Dedifferentiated amniotic fluid mesenchymal stem cell (primary cell): ENCODE measurements around the gene NEGR1.

Experiments
- DNase-seq: peaks from one replicate; pipeline ENCODE4 v3.0.0-alpha.2; 2016; ENCODE audit errors: extremely low spot score

The NEGR1 gene

GRCh38 chr1:72119491-72119890, 162.8 kb downstream of the NEGR1 start:
- no peak for DNase-seq

- no peak for DNase-seq
Observed at GRCh38 chr1:72117621-72118020, 164.7 kb downstream of the NEGR1 start.

DNA sequence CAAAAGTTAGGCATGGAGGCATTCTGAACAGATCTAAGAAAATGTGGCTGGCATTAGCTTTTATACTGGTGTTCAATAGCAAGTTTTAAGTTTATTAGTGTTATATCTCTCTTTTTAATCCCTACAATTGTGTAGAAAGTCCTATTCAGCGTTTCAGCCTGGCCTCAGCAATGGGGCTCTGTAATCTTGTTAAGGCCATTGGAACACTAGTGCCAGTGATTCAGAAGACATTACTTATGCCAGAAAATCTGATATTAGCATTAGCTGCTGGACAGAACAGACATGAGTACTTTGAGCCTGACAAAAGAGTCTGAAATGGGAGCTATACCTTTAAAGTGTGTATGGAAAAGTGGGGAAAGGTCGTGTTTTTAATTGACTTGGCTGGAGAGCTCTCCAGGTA, 167.0 kb downstream of the NEGR1 start:
- no peak for DNase-seq

GRCh38 chr1:72111662-72112061, 170.7 kb downstream of the NEGR1 start:
- DNase-seq, result no peak

GRCh38 chr1:72109916-72110315, 172.4 kb downstream of the NEGR1 start:
- DNase-seq, result no peak

- DNase-seq, result no peak
Observed at GRCh38 chr1:72105201-72105600, 177.1 kb downstream of the NEGR1 start.

DNA sequence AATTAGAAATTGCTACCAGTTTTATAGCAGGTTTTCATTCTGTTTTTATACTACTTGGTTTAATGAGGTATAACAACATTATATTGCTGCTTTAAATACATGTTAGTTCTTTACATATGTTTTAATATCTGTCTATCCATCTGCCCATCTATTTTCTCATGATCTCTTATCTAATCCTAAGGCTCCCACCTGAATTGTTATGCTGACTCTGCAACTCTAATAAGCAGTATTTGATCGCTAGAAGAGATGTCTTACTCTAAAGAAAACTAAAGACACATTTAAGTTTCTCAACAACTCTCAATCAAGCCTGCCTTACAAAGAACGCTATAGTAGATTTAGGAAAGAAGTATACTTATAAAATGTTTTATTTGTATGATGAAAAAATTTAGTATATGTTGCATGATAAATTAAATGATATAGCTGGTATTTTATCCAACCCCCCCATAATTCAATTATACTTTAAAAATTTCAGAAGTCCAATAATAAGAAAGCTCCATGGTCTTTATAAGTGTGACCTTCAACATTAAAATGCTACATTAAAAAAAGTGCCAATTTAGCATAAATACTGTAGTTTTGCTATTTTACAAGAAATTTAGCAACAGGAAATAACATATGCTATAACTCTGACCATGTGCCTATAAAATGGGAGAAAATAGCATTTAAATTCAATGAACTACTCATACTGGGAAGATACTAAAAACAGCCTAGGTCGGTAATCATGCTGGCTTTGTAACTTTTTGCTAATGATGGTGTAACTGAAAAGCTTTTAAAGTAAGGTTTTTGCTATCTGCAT, 180.3 kb downstream of the NEGR1 start:
- DNase-seq, result no peak

DNA sequence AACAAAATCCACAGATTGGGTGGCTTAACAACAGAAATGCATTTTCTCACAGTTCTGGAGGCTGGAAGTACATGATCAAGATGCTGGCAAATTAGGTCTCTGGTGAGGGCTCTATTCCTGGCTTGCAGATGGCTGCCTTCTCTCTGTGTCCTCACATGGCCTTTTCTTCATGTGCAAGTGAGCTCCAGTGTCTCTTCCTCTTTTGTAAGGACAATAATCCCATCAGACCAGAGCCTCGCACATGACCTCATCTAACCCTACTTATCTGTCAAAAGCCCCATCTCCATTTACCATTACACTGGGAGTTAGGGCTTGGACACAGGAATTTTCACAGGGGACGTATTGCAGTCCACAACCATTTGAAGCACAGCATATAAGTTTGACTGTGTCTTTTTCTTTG, 181.6 kb downstream of the NEGR1 start:
- no peak for DNase-seq

DNA sequence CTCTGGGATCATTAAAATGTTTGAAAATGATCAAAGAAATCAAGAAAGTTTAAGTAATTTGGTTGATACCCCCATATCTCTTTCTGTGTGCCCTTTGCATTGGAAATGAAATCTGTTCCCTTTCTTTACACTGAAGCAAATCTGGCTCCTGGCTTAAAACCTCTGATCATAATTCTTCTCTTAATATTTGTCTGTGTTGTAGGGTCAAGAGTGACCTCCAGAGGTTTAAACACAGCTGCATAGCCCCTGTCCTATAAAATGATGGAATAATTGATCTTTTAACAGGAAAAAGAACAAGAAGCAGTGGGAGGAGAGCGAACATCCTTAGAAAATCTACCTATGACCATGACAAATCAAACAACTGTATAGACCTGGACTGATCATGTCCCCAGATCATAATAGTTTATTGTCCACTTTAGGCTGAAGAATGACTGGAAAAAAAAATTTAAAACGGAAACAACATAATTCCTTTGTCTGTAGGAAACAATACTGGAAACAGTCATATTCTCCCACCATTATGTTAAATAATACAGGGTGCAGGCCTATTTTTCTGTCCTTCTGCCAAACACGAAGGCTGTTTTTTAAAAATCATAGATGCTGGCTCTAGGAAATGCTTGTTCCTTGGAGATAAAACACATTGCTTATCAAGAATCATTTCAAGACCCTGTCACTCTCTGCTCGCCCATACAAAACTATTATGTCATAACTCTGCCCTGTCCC, 184.3 kb downstream of the NEGR1 start:
- DNase-seq, result no peak

GRCh38 chr1:72094209-72094608, 188.1 kb downstream of the NEGR1 start:
- DNase-seq, result no peak

DNA sequence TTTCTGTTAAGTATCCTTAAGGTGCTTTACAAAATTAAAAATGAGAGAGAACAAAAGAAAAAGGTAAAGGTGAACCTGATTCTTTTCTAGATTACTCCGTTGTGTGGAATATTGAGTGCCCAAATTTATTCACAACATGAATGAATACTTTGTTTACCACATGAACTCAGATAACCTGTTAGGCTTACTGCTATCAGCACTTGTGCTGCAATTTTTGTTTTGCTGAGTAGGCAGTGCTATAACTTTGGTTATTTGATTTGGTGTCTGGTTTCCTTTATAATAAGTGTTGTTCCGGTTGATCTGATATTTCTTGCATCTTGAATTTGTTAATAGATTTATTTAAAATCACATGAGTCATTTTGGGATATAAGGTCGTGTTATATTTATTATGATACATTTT, 195.9 kb downstream of the NEGR1 start:
- no peak for DNase-seq

DNA sequence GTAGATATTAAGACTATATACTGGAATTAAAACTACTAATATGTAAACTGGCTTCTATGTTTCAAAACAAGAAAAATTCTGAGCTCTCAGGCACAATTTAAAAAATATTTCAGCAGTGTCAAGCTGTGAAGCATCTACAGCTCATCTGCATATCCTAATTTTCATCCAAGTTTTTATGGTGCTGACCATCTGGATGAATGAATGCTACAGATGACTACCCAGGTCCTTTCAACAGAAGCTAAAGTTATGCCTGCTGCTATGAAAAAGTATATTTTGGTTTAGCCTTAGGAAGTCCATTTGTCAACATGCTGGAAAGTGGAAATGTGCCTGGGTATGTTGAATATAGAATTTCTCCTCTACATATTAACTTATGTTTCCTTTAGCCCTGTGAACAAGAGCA, 206.9 kb downstream of the NEGR1 start:
- no peak for DNase-seq

GRCh38 chr1:72066431-72066830, 215.9 kb downstream of the NEGR1 start:
- no peak for DNase-seq

DNA sequence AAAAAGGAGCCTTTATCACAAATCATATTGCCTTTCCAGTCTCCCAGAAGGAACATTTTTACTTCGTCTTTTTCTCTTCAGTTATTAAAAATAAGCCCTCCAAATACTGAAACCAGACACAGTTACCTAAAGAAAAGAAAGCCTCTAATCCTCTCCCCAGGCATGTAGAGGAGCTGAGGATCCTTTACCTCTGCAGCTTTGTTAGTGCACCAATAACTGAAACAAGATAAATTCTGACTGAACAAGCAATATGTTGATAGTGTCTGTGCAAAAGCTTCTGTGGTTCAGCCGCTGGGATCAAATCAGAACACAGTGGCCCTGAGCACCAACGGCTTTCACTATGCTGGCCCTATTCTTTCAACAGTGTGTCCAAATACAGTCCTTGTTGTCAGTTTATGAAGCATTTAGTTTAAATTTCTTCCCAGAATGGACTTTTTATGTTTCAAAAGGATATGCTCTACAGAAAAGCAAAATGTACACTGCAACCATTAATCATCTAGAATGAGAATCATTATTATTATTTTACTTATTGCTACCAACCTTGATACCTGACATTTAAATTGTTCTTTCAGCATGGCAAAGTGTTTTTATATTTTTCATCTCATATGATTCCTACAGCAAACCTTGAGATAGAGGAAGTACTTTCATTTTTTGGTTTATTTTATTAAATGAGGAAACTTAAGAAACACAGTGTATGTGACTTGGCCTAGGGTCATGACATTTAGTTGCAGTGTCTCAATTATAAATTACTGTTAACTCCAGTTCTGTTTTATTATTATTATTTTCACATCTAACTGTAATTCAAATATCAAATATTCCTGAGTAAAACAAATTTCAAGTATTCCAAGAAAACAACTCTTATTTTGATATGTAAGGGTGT, 217.9 kb downstream of the NEGR1 start:
- DNase-seq, result no peak

GRCh38 chr1:72063364-72064044, 218.8 kb downstream of the NEGR1 start:
- no peak for DNase-seq

DNA sequence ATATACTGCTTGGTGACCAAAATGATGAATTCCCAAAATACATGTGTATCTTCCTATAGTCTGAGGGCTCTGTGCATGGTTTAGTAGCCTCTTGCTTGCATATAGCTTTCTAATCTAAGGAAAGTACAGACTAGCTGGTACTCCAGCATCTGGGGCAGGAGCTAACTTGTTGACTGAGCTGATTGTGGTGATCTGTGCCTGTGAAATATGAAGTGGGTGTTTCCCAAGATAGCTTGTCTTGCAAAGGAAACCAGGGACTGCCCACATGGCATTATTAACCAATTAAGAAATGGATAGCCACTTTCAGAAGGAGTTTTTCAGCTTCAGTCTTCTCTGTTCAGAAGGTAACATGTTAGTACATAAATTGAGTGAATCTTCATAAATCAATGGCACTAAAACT, 219.8 kb downstream of the NEGR1 start:
- DNase-seq, result no peak

- no peak for DNase-seq
Observed at GRCh38 chr1:72060466-72061245, 221.7 kb downstream of the NEGR1 start.

DNA sequence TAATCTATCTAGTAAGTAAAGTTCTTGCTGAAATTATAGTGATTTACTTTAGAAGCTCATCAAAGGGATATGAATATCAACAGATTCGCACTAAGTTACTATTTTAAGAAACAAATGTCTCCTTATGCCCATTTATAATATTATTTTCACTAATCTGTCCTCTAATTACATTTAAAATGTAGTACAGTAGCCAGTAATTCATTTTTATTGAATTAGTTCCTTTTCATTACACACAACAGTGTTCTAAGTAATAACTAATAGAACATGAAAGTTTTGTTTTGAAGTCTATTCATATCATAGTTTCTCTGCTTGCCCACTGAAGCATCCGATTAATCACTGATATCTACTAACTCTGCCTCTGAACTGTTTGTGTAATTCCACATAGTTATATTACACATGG, 225.8 kb downstream of the NEGR1 start:
- no peak for DNase-seq

DNA sequence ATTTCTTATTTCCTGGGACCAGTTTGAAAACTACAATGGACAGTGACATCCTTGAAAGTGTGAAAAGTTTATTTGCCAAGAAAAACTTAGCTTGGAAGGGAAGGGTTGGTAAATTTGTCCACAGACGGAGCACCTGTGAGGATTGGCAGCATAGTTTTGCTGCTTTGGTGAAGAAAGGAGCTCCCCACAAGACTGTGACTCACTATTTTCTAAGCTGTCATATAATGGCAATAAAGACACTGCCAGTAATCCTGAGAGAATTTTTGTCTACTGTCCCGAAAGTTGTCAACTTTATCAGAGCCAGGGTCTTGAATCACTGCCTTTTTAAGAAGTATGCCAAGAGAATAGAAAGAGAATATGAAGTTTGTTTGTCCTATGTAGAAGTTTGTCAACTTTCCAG, 230.8 kb downstream of the NEGR1 start:
- DNase-seq, result no peak

DNA sequence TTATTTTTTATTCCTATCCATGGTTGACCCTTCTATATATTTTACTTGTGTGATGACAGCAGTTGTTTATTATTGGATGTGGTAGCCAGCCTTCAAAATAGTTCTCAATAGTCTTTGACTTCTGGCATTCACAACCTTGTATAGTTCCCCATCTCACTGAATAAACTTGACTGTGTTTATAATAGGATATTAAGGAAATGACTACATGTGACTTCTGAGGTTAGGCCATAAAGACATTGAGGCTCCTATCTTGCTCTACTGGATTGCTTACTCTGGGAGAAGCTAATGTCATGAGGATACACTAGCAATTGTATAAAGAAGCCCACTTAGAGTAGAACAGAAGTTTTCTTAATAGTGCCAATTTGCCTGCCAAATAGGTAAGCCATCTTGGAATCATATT, 231.8 kb downstream of the NEGR1 start:
- DNase-seq, result no peak

GRCh38 chr1:72037745-72038343, 244.5 kb downstream of the NEGR1 start:
- peak; percentile 53 for DNase-seq
